Left renal pelvis (tissue), 4 donors: ENCODE results near the gene FILIP1L. TPM values are rescaled to one million over a fixed set of nuclear protein-coding genes. Genes with fewer than 3 reads are reported as not detected.

Experiments
- DNase-seq, 4 donors: peaks; one replicate each; pipeline ENCODE4 v3.0.0-alpha.2; 2013; ENCODE audit warnings: low read depth in 4 of 4, low spot score in 3 of 4
- polyA plus RNA-seq, 4 donors: library from polyadenylated mRNA; unstranded; fragments of 120-200 nt; gene quantifications; one replicate each; pipeline ENCODE4 v1.2.1, GENCODE V29; 2013; ENCODE audit not compliant: insufficient read length in 4 of 4

Gene FILIP1L
- polyA plus RNA-seq, 4 donors = 13.1 to 47.8 (median 24.8) TPM

GRCh38 chr3:99874237-99875002, 239.9 kb downstream of the FILIP1L start:
- no peak for DNase-seq

- no peak for DNase-seq
These were observed 240.8 kb downstream of the FILIP1L start for GRCh38 chr3:99873269-99874102.

GRCh38 chr3:99872923-99873254, 241.4 kb downstream of the FILIP1L start:
- no peak for DNase-seq

GRCh38 chr3:99871231-99872045, 242.9 kb downstream of the FILIP1L start:
- no peak for DNase-seq

- DNase-seq = no peak
These were observed 243.6 kb downstream of the FILIP1L start for GRCh38 chr3:99870712-99871111.

- no peak for DNase-seq
These were observed 244.7 kb downstream of the FILIP1L start for GRCh38 chr3:99869621-99870020.

GRCh38 chr3:99868311-99868646, 246.0 kb downstream of the FILIP1L start:
- no peak for DNase-seq

GRCh38 chr3:99867594-99868310, 246.5 kb downstream of the FILIP1L start:
- DNase-seq = no peak

- DNase-seq = no peak
These were observed 248.0 kb downstream of the FILIP1L start for GRCh38 chr3:99866261-99866761.

GRCh38 chr3:99865321-99865720, 249.0 kb downstream of the FILIP1L start:
- DNase-seq = no peak

GRCh38 chr3:99864289-99864688, 250.0 kb downstream of the FILIP1L start:
- no peak for DNase-seq

- no peak for DNase-seq
These were observed 250.7 kb downstream of the FILIP1L start for GRCh38 chr3:99863588-99863987.

- no peak for DNase-seq
These were observed 251.3 kb downstream of the FILIP1L start for GRCh38 chr3:99863002-99863401.

- DNase-seq = no peak
These were observed 252.1 kb downstream of the FILIP1L start for GRCh38 chr3:99862208-99862607.

GRCh38 chr3:99861216-99861615, 253.1 kb downstream of the FILIP1L start:
- no peak for DNase-seq

- peak in 1 of 4 donors; percentile 47 for DNase-seq
These were observed 254.5 kb downstream of the FILIP1L start for GRCh38 chr3:99859825-99860224.

- DNase-seq = no peak
These were observed 255.8 kb downstream of the FILIP1L start for GRCh38 chr3:99858469-99858868.

- no peak for DNase-seq
These were observed 257.0 kb downstream of the FILIP1L start for GRCh38 chr3:99857278-99857677.

GRCh38 chr3:99856437-99857220, 257.7 kb downstream of the FILIP1L start:
- no peak for DNase-seq

- no peak for DNase-seq
These were observed 258.4 kb downstream of the FILIP1L start for GRCh38 chr3:99855900-99856299.
